SH-SY5Y (cell line): ENCODE data around the gene PPP2R2C.

Experiments
- GATA2 ChIP-seq: IDR thresholded peaks from 2 replicates; pipeline ENCODE4 v1.6.1; 2011; ENCODE audit warnings: mild to moderate bottlenecking, low read depth, low read length
- GATA3 ChIP-seq: IDR thresholded peaks from 2 replicates; pipeline ENCODE4 v1.6.1; 2011; ENCODE audit warnings: low read depth, mild to moderate bottlenecking, low read length, moderate library complexity

DNA sequence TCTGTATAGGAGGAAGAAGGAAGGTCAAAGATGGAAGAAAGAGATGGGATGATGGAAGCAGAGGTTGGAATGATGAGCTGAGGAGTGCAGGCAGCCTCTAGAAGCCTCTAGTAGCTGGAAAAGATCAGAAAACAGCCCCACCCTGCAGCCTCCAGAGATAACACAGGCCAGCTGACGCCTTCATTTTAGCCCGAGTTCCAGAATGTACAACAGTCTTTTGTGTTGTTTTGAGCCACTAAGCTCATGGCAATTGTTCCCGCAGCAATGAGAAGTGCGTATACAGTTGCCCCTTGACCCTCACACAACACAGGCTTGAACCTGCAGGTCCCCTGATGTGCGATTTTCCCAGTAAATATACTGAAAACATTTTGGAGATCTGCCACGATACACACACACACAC, 130.7 kb downstream of the PPP2R2C start:
- no peak for TF ChIP-seq GATA2
- no peak for TF ChIP-seq GATA3
